Stimulated activated CD4-positive, alpha-beta T cell treated with anti-CD3 and anti-CD28 coated beads, TNF-alpha, amount 100 ng/mL, for 4 hours (primary cell): Measurements from ENCODE around the gene PRKAR2B.

Source experiments
- DNase-seq, 3 experiments: peaks; one replicate each; pipeline ENCODE4 v3.0.0-alpha.2; 2020; ENCODE audit warnings: low read depth in 3 of 3

The PRKAR2B gene

GRCh38 chr7:107158028-107158427 lies 113.5 kb downstream of the PRKAR2B start:
- no peak for DNase-seq

GRCh38 chr7:107160389-107160788 lies 115.9 kb downstream of the PRKAR2B start:
- DNase-seq, result no peak

GRCh38 chr7:107161415-107161814 lies 116.9 kb downstream of the PRKAR2B start:
- DNase-seq, result no peak

GRCh38 chr7:107162475-107162874 lies 118.0 kb downstream of the PRKAR2B start:
- no peak for DNase-seq

GRCh38 chr7:107164092-107164491 lies 119.6 kb downstream of the PRKAR2B start:
- no peak for DNase-seq

GRCh38 chr7:107165341-107165740 lies 120.8 kb downstream of the PRKAR2B start:
- DNase-seq, result no peak

GRCh38 chr7:107166736-107167426 lies 122.4 kb downstream of the PRKAR2B start:
- no peak for DNase-seq

GRCh38 chr7:107167483-107168232 lies 123.2 kb downstream of the PRKAR2B start:
- peak in 2 of 3 experiments; percentile 50 to 56 for DNase-seq

- DNase-seq, result peak; percentile 85 to 97 (median 96)
These were observed 124.0 kb downstream of the PRKAR2B start, which contains the start of gene HBP1 for GRCh38 chr7:107168233-107169119. TSS of gene HBP1 (plus strand) at chr7:107169003. CDS start at chr7:107179894, 10,891 bp downstream.

- DNase-seq, result peak; percentile 53 to 63 (median 61)
These were observed 124.9 kb downstream of the PRKAR2B start for GRCh38 chr7:107169120-107170050.

GRCh38 chr7:107170051-107170915 lies 125.8 kb downstream of the PRKAR2B start:
- no peak for DNase-seq

GRCh38 chr7:107171496-107171895 lies 127.0 kb downstream of the PRKAR2B start:
- no peak for DNase-seq

GRCh38 chr7:107172276-107173032 lies 127.9 kb downstream of the PRKAR2B start:
- no peak for DNase-seq

GRCh38 chr7:107173191-107173590 lies 128.7 kb downstream of the PRKAR2B start:
- no peak for DNase-seq

GRCh38 chr7:107173691-107174406 lies 129.3 kb downstream of the PRKAR2B start:
- no peak for DNase-seq

GRCh38 chr7:107179326-107180164 lies 135.0 kb downstream of the PRKAR2B start:
- DNase-seq, result no peak

GRCh38 chr7:107180378-107180777 lies 135.9 kb downstream of the PRKAR2B start:
- DNase-seq, result peak; percentile 32 to 57 (median 51)

- no peak for DNase-seq
These were observed 136.7 kb downstream of the PRKAR2B start for GRCh38 chr7:107181172-107181571.
